Measurements from ENCODE around the gene PEPD. TPM values are rescaled to one million over a fixed set of nuclear protein-coding genes. Genes with fewer than 3 reads are reported as not detected.

The PEPD gene
- total RNA-seq, 2 donors from 2014 or later = 74.0 to 89.9 TPM

- H3K27me3 ChIP-seq (replicated peaks; ENCODE audit: insufficient read depth) = no peaks in the 10 kb centered on the region
- H3K27ac ChIP-seq = no peak overlapping the region
- WGBS = 97% methylated on average over 7 of the region's 7 CpGs
- no peaks in the 10 kb centered on the region for H3K36me3 ChIP-seq
- TF ChIP-seq POLR2A (IDR thresholded peaks at IDR 0.05) = no peak
- no peak for TF ChIP-seq CTCF (IDR thresholded peaks at IDR 0.05)
- no peak for TF ChIP-seq POLR2AphosphoS5 (IDR thresholded peaks at IDR 0.05)
- no peak overlapping the region for H3K4me3 ChIP-seq
- intact Hi-C loops (cut with DNase I) = no loop called here
- H3K9me3 ChIP-seq = no peaks in the 10 kb centered on the region
- H3K4me1 ChIP-seq (replicated peaks) = no peaks in the 10 kb centered on the region
- no peak for DNase-seq (ENCODE audit: low spot score)
Observed at GRCh38 chr19:33421368-33421767, 100.2 kb downstream of the PEPD start.

- H3K4me3 ChIP-seq = no peak overlapping the region
- no peaks in the 10 kb centered on the region for H3K4me1 ChIP-seq (replicated peaks)
- DNase-seq (ENCODE audit: low spot score) = no peak
- no peaks in the 10 kb centered on the region for H3K27me3 ChIP-seq (replicated peaks; ENCODE audit: insufficient read depth)
- no peak overlapping the region for H3K27ac ChIP-seq
- H3K36me3 ChIP-seq = no peaks in the 10 kb centered on the region
- intact Hi-C loops (cut with DNase I) = no loop called here
- 93% methylated on average over 9 of the region's 9 CpGs for WGBS
- no peaks in the 10 kb centered on the region for H3K9me3 ChIP-seq
- no peak for TF ChIP-seq POLR2AphosphoS5 (IDR thresholded peaks at IDR 0.05)
Observed at GRCh38 chr19:33420821-33421220, 100.8 kb downstream of the PEPD start.

DNA sequence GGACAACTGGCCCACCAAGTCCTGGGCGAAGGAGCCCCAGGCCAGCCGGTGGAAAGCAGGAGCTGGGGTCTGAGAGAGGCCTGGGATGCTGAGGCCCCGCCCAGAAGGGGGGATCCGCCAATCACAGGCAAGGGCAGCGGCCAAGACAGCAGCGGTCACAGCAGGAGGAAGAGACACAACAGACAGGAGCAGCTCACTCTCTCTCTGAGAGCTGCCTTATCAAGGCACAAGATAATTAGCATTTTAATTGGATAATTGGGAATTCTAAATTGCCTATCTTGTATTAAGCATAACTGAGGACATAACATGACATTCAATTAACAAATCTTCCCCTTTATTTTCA is 101.8 kb downstream of the PEPD start:
- Histone ChIP-seq H3K4me1 (replicated peaks) (no peaks in the 10 kb centered on the region), H3K4me3 (no peak overlapping the region), H3K36me3 (no peaks in the 10 kb centered on the region), H3K27me3 (replicated peaks; ENCODE audit: insufficient read depth) (no peaks in the 10 kb centered on the region), H3K9me3 (no peaks in the 10 kb centered on the region), H3K27ac (no peak overlapping the region)
- 59% methylated on average over 6 of the region's 6 CpGs for WGBS
- DNase-seq (ENCODE audit: low spot score) = no peak
- TF ChIP-seq POLR2A (IDR thresholded peaks at IDR 0.05) (no peak), POLR2AphosphoS5 (IDR thresholded peaks at IDR 0.05) (no peak), CTCF (IDR thresholded peaks at IDR 0.05) (no peak)
- intact Hi-C loops (cut with DNase I) = loop anchor here (5.0 kb wide), 1 partner anchor 353 kb away; no protein-coding TSS in a partner anchor

- Histone ChIP-seq H3K27me3 (replicated peaks; ENCODE audit: insufficient read depth) (no peaks in the 10 kb centered on the region), H3K36me3 (no peaks in the 10 kb centered on the region), H3K9me3 (no peaks in the 10 kb centered on the region), H3K27ac (no peak overlapping the region), H3K4me1 (replicated peaks) (no peaks in the 10 kb centered on the region), H3K4me3 (no peak overlapping the region)
- WGBS = 93% methylated on average over 20 of the region's 20 CpGs
- DNase-seq (ENCODE audit: low spot score) = no peak
- intact Hi-C loops (cut with DNase I) = loop anchor here (5.0 kb wide), 1 partner anchor 353 kb away; no protein-coding TSS in a partner anchor
- TF ChIP-seq POLR2AphosphoS5 (IDR thresholded peaks at IDR 0.05) (no peak), CTCF (IDR thresholded peaks at IDR 0.05) (no peak), POLR2A (IDR thresholded peaks at IDR 0.05) (no peak)
Observed at GRCh38 chr19:33418871-33419787, 102.5 kb downstream of the PEPD start.

DNA sequence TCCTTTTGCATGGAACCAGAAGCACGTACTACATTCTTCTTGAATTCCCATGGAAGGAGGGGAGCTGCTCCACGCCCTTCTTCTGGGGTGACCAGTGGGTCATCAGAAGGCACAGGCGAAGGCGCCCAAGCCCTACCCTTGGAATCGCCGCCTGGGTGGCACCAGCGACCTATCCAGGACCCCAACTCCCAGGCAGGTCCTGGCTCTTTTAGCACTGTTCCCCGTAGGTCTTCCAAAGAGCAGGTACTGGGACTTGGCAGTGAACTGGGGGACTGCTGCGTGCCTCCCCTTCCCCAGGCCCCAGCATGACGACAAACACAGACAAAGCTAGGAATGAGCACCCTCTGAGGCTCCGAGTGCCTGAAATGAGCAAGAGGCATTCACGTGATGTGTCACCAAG is 103.1 kb downstream of the PEPD start:
- Histone ChIP-seq H3K4me3 (no peak overlapping the region), H3K4me1 (replicated peaks) (no peaks in the 10 kb centered on the region), H3K36me3 (no peaks in the 10 kb centered on the region), H3K27ac (no peak overlapping the region), H3K27me3 (replicated peaks; ENCODE audit: insufficient read depth) (no peaks in the 10 kb centered on the region), H3K9me3 (no peaks in the 10 kb centered on the region)
- no peak for DNase-seq (ENCODE audit: low spot score)
- intact Hi-C loops (cut with DNase I) = loop anchor here (5.0 kb wide), 1 partner anchor 354 kb away; no protein-coding TSS in a partner anchor
- WGBS = 91% methylated on average over 12 of the region's 12 CpGs
- TF ChIP-seq CTCF (IDR thresholded peaks at IDR 0.05) = no peak
